Fibroblast of mammary gland (primary cell): ENCODE measurements around the gene LGR4.

Experiments
- DNase-seq: peaks from one replicate; pipeline ENCODE4 v3.0.0-alpha.2; 2010; ENCODE audit warnings: low read depth
- H3K4me3 ChIP-seq: 2 replicates; pipeline ENCODE4 v1.5.1; 2011; ENCODE audit warnings: low read depth, mild to moderate bottlenecking, low read length, moderate library complexity; ENCODE audit not compliant: control insufficient read depth
- TF ChIP-seq, protein P1 (sequence below): conservative IDR thresholded peaks from 2 replicates; pipeline ENCODE4 v1.5.1; 2011; ENCODE audit warnings: low read depth, low read length, inconsistent platforms; ENCODE audit not compliant: control insufficient read depth, insufficient read depth

Gene LGR4

DNA sequence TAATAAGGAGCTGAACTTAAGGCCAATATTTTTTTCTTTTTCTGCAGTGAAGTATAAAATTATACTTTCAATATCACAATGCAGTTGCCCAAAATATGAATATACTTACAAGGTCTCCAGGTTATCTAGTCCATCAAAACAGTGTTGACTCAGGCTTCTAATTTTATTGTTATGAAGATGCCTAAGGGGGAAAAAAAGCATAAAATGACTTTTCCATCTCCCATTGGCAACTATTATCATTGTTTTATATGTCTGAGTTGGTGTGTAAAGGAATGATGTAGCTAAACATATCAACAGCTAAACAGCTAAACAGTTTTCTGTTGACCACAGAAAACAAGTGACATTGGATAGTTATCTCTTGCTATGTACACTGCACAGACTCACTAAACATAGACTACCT is 88.4 kb downstream of the LGR4 start:
- TF ChIP-seq, protein P1, sequence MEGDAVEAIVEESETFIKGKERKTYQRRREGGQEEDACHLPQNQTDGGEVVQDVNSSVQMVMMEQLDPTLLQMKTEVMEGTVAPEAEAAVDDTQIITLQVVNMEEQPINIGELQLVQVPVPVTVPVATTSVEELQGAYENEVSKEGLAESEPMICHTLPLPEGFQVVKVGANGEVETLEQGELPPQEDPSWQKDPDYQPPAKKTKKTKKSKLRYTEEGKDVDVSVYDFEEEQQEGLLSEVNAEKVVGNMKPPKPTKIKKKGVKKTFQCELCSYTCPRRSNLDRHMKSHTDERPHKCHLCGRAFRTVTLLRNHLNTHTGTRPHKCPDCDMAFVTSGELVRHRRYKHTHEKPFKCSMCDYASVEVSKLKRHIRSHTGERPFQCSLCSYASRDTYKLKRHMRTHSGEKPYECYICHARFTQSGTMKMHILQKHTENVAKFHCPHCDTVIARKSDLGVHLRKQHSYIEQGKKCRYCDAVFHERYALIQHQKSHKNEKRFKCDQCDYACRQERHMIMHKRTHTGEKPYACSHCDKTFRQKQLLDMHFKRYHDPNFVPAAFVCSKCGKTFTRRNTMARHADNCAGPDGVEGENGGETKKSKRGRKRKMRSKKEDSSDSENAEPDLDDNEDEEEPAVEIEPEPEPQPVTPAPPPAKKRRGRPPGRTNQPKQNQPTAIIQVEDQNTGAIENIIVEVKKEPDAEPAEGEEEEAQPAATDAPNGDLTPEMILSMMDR = no peak
- DNase-seq = no peak
- no peak overlapping the region for H3K4me3 ChIP-seq

DNA sequence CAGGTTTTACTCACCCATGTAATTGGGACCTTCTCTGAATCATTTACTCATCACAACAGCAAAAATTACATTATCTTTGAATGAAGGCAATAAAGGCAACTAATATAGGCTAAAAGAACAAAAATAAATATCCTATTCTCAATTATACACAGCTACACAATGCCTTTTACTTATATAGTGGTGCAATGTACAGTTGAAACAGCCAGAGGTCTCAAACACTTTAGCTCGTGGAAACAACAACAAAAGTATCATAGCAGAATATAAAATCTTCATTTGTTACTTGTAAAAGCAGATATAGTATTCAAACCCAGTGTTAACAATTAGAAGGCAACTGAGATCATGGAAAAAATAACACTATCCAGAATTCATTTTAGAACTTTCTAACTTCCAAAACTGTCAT is 88.9 kb downstream of the LGR4 start:
- no peak for DNase-seq
- TF ChIP-seq, protein P1 = no peak
- no peak overlapping the region for H3K4me3 ChIP-seq

GRCh38 chr11:27381238-27381666 is 91.3 kb downstream of the LGR4 start:
- no peak for DNase-seq
- TF ChIP-seq, protein P1 = no peak
- H3K4me3 ChIP-seq = no peak overlapping the region

GRCh38 chr11:27380771-27381170 is 91.8 kb downstream of the LGR4 start:
- TF ChIP-seq, protein P1 = no peak
- DNase-seq = no peak
- no peak overlapping the region for H3K4me3 ChIP-seq

GRCh38 chr11:27379449-27379848 is 93.1 kb downstream of the LGR4 start:
- TF ChIP-seq, protein P1 = no peak

GRCh38 chr11:27375370-27375769 is 97.2 kb downstream of the LGR4 start:
- TF ChIP-seq, protein P1 = no peak
- no peak overlapping the region for H3K4me3 ChIP-seq
- no peak for DNase-seq

More at GRCh38 chr11:27379449-27379848, 93.1 kb downstream of the LGR4 start:
- DNase-seq = no peak
- H3K4me3 ChIP-seq = no peak overlapping the region
